SIG-M5 treated with dmso at 0.1 percent for 504 hours (cell line): ENCODE measurements around the gene OR10J5.
"Not testable (repeated sequence)": the region's sequence is repeated elsewhere in the genome, so short reads cannot be mapped to it uniquely, and the experiment has no call there.

Experiments used
- DNase-seq: peaks from one replicate; lab custom pipeline; 2025; ENCODE audit not compliant: unreplicated experiment; lab: John Stamatoyannopoulos, UW

Gene OR10J5

GRCh38 chr1:159535907-159536306 is at the start of gene OR10J5:
TSS of gene OR10J5 (minus strand) at chr1:159536007. CDS start at chr1:159536007, 0 bp downstream.
- DNase-seq: no peak

GRCh38 chr1:159584536-159584935 is 48.7 kb upstream of the OR10J5 start:
- DNase-seq: no peak

- DNase-seq: no peak
Measured at GRCh38 chr1:159581422-159581821, 45.6 kb upstream of the OR10J5 start.

DNA sequence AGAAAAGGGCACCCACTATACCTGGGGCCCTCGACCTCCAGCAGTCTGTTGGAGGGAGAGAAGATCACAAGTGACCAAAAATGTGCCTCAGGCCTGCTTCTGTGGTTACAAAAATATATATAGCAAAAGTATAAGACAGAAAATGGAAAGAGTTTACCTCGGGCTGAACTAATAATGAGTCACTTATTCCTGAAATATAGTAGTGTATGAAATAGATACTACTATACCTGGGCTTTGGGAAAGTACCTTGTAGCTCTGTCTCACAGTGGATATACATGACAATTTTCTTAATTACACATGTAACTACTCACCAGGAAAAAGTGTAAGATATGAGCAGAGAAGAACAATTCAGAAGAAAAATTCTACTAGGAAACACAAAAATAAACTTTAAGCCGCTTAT is 44.5 kb upstream of the OR10J5 start:
- DNase-seq: no peak

- no peak for DNase-seq
Measured at GRCh38 chr1:159577446-159577845, 41.6 kb upstream of the OR10J5 start.

DNA sequence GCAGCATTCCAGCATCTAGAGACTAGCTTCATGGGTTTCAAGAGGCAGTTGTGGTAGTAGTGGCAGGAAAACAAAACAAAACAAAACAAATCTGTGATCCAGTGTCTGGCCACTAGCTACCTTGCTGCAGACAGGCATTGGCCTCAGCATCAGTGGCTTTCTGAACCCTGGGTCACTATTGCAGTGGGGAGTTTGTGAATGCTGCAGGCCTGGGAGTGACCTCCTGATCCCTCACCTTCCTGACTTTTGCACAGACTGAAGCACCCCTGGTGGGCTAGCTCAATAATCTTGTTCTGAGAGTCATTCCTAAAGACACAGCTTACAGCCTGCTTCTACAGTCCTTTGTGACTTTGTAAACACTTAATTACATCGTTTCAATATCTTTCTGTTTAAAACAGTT is 26.9 kb upstream of the OR10J5 start:
- no peak for DNase-seq

GRCh38 chr1:159561497-159561896 is 25.7 kb upstream of the OR10J5 start:
- DNase-seq: no peak

- DNase-seq: no peak
Measured at GRCh38 chr1:159560599-159560998, 24.8 kb upstream of the OR10J5 start.

GRCh38 chr1:159556931-159557369 is 21.1 kb upstream of the OR10J5 start:
- DNase-seq: no peak

- no peak for DNase-seq
Measured at GRCh38 chr1:159554696-159555095, 18.9 kb upstream of the OR10J5 start.

DNA sequence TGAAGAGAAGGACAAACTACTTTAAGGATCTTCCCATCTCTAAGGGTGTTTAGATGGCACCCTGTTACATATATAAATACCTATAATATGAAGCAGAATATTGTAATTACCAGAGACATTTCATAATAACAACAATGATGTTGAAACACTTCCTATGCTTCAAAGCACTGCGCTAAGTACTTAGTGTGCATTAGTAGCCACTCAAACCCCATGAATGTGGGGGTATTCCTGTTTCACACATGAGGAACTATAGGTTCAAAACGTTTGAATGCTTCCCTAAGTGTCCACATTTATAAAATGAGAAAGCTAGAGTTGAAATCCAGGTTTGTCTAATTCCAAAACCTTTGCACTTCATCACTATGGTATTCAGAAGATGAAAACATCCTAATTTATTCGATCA is 18.5 kb upstream of the OR10J5 start:
- DNase-seq: no peak

DNA sequence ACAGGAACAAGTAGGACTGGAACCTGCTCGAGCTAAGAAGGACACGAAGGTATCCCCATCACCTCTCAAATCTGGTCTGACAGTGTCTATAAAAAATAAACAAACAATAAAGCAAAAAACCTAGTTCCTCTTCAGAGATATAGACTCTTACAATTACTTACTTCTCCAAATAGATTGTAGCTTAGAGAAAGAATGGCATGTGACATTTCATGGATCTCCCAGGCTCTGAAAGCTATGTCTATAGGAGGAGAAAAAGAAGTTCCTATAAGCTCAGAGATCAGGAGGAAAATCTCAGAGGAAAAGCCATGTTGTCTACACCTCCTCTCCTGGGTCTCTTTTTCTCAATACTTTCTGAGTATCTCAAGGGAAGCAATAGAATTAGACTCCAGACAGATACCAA is 12.3 kb upstream of the OR10J5 start:
- DNase-seq: no peak

- DNase-seq: no peak
Measured at GRCh38 chr1:159532922-159533321, 2.9 kb downstream of the OR10J5 start.

- DNase-seq: not testable (repeated sequence)
Measured at GRCh38 chr1:159524792-159525191, 11.0 kb downstream of the OR10J5 start.

- no peak for DNase-seq
Measured at GRCh38 chr1:159510229-159510541, 25.6 kb downstream of the OR10J5 start.

DNA sequence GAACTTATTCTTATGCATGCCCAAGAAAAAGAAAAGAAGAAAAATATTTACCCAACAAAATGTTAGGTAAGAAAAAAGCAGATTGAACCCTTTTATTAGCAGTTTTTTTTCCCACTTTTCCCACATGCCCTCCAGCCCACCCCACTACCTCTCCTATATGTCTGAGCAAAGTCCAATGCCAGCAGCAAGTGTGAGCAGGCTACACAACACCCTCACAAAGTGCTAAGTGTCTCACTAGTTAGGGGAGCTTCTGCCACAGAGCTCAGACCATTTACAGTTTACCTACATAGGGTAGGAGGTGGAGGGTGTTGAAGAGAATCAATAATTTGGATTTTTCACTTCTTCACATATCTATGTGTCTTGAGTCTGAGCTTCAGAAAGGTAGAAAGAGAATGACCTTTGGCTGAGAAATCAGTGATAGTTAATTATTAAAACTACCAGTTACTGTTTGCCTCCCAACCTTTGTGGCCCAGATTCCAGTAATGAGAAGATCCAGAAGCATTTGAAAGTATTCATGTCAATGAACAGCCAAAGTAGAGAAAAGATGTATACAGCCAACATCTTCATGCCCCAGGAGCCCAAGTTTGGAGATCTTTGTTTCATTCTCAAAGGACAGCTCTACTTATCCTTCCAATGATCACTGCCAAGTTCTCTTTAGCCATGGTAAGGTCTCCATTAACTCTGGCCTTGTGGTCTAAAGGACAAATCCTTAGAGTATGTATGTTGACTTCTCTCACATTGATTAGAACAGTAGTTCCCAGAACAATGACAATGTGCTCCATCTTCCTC is 26.2 kb downstream of the OR10J5 start:
- DNase-seq: no peak

- DNase-seq: no peak
Measured at GRCh38 chr1:159508951-159509350, 26.9 kb downstream of the OR10J5 start.

GRCh38 chr1:159505676-159506075 is 30.1 kb downstream of the OR10J5 start:
- DNase-seq: no peak

DNA sequence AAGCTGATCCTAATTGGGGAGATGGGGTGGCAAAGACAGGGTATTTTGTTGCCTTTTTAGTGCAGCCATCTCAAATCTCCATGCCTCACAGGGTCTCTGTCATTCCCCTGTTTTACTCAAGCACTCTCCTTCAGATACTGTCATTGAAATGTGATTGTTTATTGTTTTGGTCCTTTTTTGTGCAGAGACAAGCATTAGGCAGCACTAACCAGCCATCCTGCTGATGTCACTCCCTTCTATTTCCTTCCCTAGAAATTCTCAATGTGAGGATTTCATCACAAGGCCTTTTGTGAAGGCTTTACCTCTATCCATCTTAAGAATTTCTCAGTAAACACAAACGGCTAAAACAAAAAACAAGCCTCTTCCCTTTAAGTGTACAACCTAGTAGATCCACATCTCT is 34.7 kb downstream of the OR10J5 start:
- no peak for DNase-seq

- DNase-seq: not testable (repeated sequence)
Measured at GRCh38 chr1:159494513-159495210, 41.1 kb downstream of the OR10J5 start.

GRCh38 chr1:159493354-159493753 is 42.5 kb downstream of the OR10J5 start:
- DNase-seq: no peak

GRCh38 chr1:159492575-159493323 is 43.1 kb downstream of the OR10J5 start:
- no peak for DNase-seq
